ENCODE results near the gene NFS1.

Gene NFS1

GRCh38 chr20:35630636-35631035, 68.5 kb downstream of the NFS1 start:
- Histone ChIP-seq H3K27ac (ENCODE audit: low read depth, low read length) (no peak overlapping the region), H3K4me1 (ENCODE audit: control insufficient read depth, low read length) (no peaks in the 10 kb centered on the region), H3K79me2 (ENCODE audit: control insufficient read depth, low read length) (peaks cover 5% of the 10 kb centered on the region), H3K4me2 (ENCODE audit: low read length) (no peak overlapping the region), H4K20me1 (ENCODE audit: control insufficient read depth, insufficient read depth, low read depth, low read length) (no peaks in the 10 kb centered on the region), H3K4me3 (ENCODE audit: low read length) (no peak overlapping the region), H3K36me3 (ENCODE audit: control insufficient read depth, low read length) (peaks cover 61% of the 10 kb centered on the region), H3K27me3 (ENCODE audit: control insufficient read depth, low read length) (no peaks in the 10 kb centered on the region), H3F3A (ENCODE audit: control insufficient read depth, insufficient read depth) (no peaks in the 10 kb centered on the region), H3K9me2 (replicated peaks; ENCODE audit: control insufficient read depth, low read length) (no peaks in the 10 kb centered on the region), H3K9me3 (ENCODE audit: control insufficient read depth, insufficient read depth, low read length) (no peaks in the 10 kb centered on the region)
- TF ChIP-seq, protein P1, sequence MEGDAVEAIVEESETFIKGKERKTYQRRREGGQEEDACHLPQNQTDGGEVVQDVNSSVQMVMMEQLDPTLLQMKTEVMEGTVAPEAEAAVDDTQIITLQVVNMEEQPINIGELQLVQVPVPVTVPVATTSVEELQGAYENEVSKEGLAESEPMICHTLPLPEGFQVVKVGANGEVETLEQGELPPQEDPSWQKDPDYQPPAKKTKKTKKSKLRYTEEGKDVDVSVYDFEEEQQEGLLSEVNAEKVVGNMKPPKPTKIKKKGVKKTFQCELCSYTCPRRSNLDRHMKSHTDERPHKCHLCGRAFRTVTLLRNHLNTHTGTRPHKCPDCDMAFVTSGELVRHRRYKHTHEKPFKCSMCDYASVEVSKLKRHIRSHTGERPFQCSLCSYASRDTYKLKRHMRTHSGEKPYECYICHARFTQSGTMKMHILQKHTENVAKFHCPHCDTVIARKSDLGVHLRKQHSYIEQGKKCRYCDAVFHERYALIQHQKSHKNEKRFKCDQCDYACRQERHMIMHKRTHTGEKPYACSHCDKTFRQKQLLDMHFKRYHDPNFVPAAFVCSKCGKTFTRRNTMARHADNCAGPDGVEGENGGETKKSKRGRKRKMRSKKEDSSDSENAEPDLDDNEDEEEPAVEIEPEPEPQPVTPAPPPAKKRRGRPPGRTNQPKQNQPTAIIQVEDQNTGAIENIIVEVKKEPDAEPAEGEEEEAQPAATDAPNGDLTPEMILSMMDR (IDR thresholded peaks at IDR 0.05; ENCODE audit: low read depth, low read length, poor library complexity, severe bottlenecking) = no peak
- no peak for TF ChIP-seq EZH2phosphoT487 (IDR thresholded peaks at IDR 0.05; ENCODE audit: borderline replicate concordance, low read length)

- Histone ChIP-seq H4K20me1 (ENCODE audit: control insufficient read depth, insufficient read depth, low read depth, low read length) (no peaks in the 10 kb centered on the region), H3K79me2 (ENCODE audit: control insufficient read depth, low read length) (no peaks in the 10 kb centered on the region), H3K27ac (ENCODE audit: low read depth, low read length) (no peak overlapping the region), H3K4me1 (ENCODE audit: control insufficient read depth, low read length) (no peaks in the 10 kb centered on the region), H3K9me2 (replicated peaks; ENCODE audit: control insufficient read depth, low read length) (no peaks in the 10 kb centered on the region), H3F3A (ENCODE audit: control insufficient read depth, insufficient read depth) (no peaks in the 10 kb centered on the region), H3K27me3 (ENCODE audit: control insufficient read depth, low read length) (no peaks in the 10 kb centered on the region), H3K4me2 (ENCODE audit: low read length) (no peak overlapping the region), H3K9me3 (ENCODE audit: control insufficient read depth, insufficient read depth, low read length) (no peaks in the 10 kb centered on the region), H3K36me3 (ENCODE audit: control insufficient read depth, low read length) (peaks cover 64% of the 10 kb centered on the region), H3K4me3 (ENCODE audit: low read length) (no peak overlapping the region)
- TF ChIP-seq, protein P1 (IDR thresholded peaks at IDR 0.05; ENCODE audit: low read depth, low read length, poor library complexity, severe bottlenecking) = no peak
- TF ChIP-seq EZH2phosphoT487 (IDR thresholded peaks at IDR 0.05; ENCODE audit: borderline replicate concordance, low read length) = no peak
Measured at GRCh38 chr20:35629427-35630145, 69.6 kb downstream of the NFS1 start.

GRCh38 chr20:35627121-35627520, 72.0 kb downstream of the NFS1 start:
- no peak for TF ChIP-seq EZH2phosphoT487 (IDR thresholded peaks at IDR 0.05; ENCODE audit: borderline replicate concordance, low read length)
- Histone ChIP-seq H3K4me3 (ENCODE audit: low read length) (no peak overlapping the region), H3K27me3 (ENCODE audit: control insufficient read depth, low read length) (no peaks in the 10 kb centered on the region), H3K79me2 (ENCODE audit: control insufficient read depth, low read length) (no peaks in the 10 kb centered on the region), H3K36me3 (ENCODE audit: control insufficient read depth, low read length) (peaks cover 57% of the 10 kb centered on the region), H3K4me2 (ENCODE audit: low read length) (no peak overlapping the region), H3K9me2 (replicated peaks; ENCODE audit: control insufficient read depth, low read length) (no peaks in the 10 kb centered on the region), H3K27ac (ENCODE audit: low read depth, low read length) (no peak overlapping the region), H3F3A (ENCODE audit: control insufficient read depth, insufficient read depth) (no peaks in the 10 kb centered on the region), H3K9me3 (ENCODE audit: control insufficient read depth, insufficient read depth, low read length) (no peaks in the 10 kb centered on the region), H3K4me1 (ENCODE audit: control insufficient read depth, low read length) (no peaks in the 10 kb centered on the region), H4K20me1 (ENCODE audit: control insufficient read depth, insufficient read depth, low read depth, low read length) (no peaks in the 10 kb centered on the region)

DNA sequence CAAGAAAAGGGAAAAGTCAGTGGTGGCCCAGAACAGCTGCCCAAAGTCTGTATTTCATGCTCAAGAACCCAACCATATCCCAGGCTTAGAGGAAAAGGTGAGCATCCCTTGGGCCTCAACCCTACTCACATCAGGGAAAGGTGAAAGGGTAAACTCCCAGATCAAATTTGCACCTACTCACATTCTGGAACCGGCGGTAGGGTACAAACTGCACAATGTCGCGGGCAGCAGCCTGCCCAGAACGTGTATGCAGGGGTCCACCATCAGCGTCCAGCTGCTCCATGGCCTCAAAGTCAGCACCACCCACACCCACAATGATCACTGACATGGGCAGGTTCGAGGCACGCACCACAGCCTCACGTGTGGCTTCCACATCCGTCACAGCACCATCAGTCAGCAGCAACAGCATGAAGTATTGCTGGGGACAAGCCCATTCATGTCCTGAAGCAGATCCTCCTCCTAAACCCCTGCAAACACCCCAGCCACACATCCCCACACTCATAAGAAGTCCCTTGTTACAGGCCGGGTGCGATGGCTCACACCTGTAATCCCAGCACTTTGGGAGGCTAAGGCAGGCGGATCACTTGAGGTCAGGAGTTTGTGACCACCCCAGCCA, 72.7 kb downstream of the NFS1 start:
- H4K20me1 ChIP-seq (ENCODE audit: control insufficient read depth, insufficient read depth, low read depth, low read length) = no peaks in the 10 kb centered on the region
- no peak overlapping the region for H3K27ac ChIP-seq (ENCODE audit: low read depth, low read length)
- H3K36me3 ChIP-seq (ENCODE audit: control insufficient read depth, low read length) = peaks cover 53% of the 10 kb centered on the region
- TF ChIP-seq, protein P1 (IDR thresholded peaks at IDR 0.05; ENCODE audit: low read depth, low read length, poor library complexity, severe bottlenecking) = no peak
- no peak for TF ChIP-seq EZH2phosphoT487 (IDR thresholded peaks at IDR 0.05; ENCODE audit: borderline replicate concordance, low read length)
- H3K27me3 ChIP-seq (ENCODE audit: control insufficient read depth, low read length) = no peaks in the 10 kb centered on the region
- H3K4me3 ChIP-seq (ENCODE audit: low read length) = no peak overlapping the region
- H3K9me3 ChIP-seq (ENCODE audit: control insufficient read depth, insufficient read depth, low read length) = no peaks in the 10 kb centered on the region
- H3K4me1 ChIP-seq (ENCODE audit: control insufficient read depth, low read length) = no peaks in the 10 kb centered on the region
- H3K9me2 ChIP-seq (replicated peaks; ENCODE audit: control insufficient read depth, low read length) = no peaks in the 10 kb centered on the region
- no peaks in the 10 kb centered on the region for H3K79me2 ChIP-seq (ENCODE audit: control insufficient read depth, low read length)
- no peaks in the 10 kb centered on the region for H3F3A ChIP-seq (ENCODE audit: control insufficient read depth, insufficient read depth)
- H3K4me2 ChIP-seq (ENCODE audit: low read length) = no peak overlapping the region

Data from DOHH2 (cell line).